Activated T-helper 1 cell treated with Interleukin-2 at 50 U/mL for 16 hours (primary cell): ENCODE results near the gene ST3GAL3.

ENCODE experiments used
- DNase-seq: peaks from one replicate; pipeline ENCODE4 v3.0.0-alpha.2; 2020; ENCODE audit warnings: low read depth

The ST3GAL3 gene

DNA sequence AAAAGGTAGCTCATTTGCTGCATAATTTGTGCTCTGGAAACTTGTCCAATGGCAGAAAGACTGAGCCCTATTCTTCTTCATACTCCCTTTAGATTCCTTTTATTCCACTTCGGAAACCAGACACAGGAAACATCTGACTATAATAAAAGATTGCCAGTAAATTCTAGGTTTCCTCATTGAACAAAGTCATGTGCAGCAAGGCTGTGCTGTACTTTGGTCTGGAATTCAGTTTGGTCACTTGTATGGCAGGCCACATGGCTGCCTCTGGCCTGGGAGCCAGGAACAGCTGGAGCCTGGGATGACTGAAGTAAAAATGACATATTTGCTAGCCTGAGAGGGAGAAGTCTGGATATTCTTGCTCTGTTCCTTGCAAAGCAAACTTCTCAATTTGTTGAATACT is 79.6 kb downstream of the ST3GAL3 start:
- DNase-seq: no peak

DNA sequence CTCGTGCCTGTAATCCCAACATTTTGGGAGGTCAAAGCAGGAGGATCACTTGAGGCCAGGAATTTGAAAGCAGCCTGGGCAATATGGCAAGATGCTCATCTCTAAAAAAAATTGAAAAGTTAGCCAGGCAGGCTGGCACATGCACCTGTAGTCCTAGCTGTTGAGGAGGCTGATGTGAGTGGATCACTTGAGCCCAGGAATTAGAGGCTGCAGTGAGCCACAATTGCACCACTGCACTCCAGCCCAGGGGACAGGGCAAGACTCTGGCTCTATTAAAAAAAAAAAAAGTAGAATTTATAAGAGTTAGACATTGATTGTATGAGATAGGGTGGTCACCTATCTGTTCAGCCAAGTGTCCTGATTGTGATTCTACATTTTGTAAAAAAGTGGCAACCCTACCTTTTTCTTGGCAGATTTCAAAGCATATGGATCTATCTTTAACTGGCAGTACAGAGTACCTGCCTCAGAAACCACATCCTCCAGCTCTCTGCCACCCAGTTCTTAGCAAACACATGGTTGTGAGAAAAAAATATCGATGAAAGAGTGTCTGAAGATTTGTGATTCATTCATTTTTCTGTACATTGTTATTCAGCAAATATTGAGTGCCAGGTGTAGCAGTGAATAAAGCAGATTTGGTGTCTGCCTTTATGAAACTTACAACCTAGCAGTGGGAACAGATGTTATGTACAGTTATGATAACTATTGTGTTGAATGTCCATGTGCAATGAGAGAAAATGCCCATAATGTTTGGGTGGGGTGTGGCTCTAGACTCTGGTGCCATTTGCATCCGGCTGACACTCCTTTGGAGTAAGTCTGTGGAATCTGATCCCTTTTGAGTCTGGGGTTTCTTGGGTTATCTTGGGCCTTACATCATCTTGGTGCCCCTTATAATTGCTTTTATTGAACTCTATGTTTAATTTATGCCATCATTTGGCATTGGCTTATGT is 82.5 kb downstream of the ST3GAL3 start:
- DNase-seq: no peak

DNA sequence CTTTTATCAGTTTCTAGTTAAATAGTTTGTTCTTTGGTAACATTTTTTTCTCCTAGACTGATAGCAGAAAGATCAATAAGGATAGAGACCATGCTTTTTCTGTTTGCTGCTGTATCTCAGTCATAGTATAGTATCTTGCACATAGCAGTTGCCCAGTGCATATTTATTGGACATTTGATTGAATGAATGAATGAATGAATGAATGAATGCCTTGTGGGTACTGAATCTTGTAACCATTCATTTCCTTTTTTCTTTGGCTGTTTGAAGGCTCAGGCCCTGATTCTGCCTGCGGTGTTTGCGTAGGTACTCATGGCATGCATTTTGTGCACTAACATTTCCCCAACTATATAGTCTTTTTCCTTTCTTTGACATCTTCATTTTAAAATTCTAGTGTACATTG is 83.9 kb downstream of the ST3GAL3 start:
- no peak for DNase-seq

DNA sequence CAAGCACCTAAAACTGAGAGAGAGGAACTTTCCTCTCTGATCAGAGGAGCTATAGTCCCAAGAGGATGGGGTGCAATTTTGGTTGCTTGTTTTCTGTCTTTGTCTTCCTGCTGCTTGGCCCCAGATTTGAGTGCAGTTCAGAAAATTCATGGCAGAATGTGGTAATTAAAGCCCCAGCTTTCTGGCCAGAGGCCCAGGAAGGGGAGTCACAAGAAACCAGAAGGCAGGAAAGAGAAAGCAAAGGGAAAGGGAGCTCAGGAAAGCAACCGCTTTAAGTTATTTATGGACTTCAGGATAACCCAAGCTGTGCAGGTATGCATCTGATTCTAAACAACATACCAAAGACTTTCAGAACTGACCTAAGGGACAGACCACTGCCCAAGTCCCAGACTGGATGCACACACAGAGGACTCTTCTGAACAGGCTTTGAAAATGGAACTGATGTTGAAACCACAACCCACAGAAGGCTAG is 88.8 kb downstream of the ST3GAL3 start:
- no peak for DNase-seq

DNA sequence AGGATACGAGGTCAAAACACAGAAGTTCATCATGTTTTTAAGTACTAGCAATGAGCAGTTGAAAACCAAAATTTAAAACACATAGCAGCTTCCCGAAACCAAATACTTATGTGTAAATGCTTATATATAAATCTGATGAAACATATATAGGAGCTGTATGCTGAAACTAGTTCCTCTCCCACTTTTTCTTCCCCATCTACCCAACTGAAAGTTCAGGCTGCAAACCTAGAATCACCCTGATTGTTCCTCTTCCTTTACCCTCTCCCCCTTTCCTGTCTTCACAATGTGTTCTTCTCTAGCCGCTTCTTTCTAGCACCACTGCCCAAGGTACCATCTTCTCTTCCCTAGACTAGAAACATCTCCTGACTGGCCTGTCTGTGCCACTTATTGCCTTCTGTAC is 90.6 kb downstream of the ST3GAL3 start:
- no peak for DNase-seq

DNA sequence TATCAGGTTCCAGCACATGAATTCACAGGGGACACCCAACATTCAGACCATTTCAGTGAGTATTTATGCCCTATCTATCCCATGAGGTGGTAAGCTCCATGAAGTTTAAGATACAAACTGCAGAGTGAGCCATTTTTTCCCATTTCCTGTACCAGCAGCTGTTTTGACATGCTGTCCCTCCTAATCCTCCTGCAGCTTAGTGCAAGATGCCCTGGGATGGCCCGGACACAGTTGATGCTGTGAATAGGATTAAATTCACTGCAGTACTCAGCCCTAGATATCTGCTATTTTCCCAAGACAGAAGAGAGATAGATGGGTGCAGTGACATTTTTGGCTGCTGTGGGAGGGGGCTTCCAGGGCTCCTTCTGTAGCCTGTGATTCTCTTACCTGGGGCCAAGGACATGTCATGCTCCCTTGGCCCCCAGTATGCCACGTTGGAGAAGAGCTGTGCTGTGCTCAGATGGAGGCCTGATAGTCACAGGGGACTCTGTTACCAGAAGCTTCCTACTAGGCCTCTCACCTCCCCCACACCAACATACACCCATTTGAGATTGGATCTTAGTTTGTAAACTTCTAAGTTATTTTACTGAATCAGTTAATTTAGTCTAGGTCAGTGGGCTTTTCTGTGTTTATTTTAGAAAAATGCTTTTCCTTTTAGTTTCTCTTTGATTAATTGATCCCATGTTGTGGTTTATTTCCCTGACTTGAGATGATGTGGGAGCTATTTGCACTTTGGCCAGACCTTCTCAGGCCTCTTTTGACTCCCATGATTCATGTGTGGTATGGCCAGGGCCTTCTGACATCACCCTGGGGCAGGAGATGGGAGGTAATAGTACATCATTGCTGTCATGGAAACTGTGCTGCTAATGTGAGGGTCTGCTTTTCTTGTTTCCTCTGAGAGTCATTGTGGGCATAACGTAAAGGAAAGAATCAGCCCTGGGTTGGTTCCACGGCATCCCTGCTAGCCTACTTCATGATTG is 92.6 kb downstream of the ST3GAL3 start:
- DNase-seq: no peak

DNA sequence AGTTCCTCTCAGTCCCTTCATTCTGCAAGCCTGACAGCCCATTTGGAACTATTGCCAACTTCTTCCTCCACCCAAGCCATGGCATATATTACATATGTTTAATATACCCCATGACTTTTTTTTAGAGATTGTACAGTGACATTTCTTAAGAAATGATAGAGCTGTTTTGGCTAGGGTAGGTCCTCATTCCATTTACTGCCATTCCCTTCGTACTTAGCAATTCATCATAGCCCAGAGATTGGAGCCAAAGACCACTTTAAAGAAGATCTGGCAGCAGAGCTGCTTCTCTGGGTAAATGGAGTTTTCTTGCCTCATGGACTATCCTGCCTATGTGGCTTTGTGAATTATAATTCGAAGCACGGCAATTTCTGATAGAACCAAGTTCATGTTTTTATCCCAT is 93.4 kb downstream of the ST3GAL3 start:
- no peak for DNase-seq

DNA sequence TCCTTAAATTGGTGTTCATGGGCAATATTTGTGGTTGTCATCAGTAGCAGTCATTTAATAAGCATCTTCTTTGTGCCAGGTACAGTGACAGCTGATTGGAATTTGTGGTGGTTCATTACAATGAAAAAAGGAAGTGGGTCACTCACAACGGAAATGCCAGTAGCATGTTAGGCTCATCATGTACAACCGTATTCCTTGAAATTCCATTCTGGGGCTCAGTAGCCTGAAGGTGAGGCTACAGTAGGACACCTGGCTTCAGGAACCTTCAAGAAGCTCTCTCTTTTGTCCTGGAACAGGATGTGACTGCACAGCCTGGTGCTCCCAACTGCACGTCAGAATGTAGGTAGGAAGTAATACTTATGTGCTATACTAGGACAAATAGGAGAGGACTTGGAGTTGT is 93.9 kb downstream of the ST3GAL3 start:
- no peak for DNase-seq

DNA sequence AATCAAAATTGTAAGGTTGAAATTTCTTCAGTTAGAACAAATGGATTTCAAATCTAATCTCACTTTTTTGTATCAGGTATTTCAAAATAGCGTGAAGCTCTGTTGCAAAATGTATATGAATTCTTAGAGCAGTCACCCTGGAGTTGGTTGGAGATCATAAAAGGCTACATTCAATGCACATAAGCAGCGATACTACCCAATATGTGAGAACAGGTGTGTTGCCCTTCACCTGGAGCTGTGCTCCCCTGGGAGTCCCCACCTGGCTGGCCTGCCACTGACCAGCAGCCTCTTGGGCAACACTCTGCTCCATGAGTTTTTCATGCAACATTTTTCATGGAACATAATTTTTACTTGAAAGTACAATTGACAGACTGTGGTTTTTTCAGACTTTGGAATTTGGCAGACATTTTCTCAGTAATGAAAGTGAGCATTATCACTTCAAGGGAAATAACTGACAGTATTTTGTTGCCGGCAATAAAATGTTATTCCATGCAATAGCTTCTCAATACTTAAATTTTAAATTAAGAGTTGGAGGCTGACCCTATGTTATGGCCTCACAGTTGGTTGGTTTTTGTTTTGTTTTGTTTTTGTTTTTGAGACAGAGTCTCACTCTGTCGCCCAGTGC is 95.1 kb downstream of the ST3GAL3 start:
- DNase-seq: no peak

DNA sequence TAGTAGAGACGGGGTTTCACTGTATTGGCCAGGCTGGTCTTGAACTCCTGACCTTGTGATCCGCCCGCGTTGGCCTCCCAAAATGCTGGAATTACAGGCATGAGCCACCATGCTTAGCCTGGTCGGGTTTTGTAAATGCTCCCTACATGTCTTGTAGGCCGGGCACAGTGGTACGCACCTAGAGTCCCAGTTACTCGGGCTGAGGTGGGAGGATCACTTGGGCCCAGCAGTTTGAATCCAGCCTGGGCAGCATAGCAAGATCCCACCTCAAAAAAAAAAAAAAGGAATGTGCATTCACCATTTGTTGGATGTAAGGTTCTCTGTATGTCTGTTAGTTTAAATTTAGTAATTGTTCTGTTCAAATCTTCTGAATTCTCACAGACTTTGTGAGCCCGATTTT is 95.8 kb downstream of the ST3GAL3 start:
- no peak for DNase-seq

DNA sequence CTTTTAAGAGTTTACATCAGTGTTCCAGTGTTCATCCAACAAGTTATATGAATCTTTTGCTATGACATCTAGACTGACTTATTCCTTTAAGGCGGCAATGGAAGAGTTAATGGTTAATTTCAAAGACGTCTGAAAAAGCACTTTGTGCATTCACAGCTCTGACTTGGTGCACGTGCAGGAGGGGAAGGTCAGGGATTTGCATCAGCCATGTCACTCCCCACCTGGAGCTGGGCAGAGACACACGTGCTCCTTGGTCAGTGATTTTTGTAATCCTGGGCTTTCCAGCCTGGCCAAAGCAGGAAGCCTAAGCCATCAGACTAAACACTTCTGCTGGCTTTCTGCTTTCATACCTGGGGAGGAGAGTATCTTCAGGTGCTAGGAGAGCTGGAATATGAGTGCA is 96.3 kb downstream of the ST3GAL3 start:
- DNase-seq: no peak

DNA sequence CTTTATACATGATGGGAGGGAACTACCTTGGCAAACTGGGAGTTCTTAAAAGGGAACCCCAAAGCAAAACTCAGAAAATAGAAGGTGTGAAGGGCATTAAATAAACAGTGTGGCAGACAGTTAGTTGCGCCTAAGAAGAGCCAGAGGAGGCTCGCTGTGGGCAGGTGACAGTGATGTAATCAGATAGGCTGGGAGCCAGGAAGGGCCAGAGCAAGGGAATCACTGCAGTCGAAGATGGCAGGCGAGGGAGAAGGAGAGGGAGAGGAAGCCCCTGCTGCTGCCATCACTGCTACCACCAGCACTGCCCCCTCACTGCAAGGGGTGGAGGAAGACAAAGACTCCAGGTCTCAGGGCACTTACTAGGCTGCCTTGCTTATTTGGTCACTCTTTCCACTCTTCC is 97.2 kb downstream of the ST3GAL3 start:
- no peak for DNase-seq

DNA sequence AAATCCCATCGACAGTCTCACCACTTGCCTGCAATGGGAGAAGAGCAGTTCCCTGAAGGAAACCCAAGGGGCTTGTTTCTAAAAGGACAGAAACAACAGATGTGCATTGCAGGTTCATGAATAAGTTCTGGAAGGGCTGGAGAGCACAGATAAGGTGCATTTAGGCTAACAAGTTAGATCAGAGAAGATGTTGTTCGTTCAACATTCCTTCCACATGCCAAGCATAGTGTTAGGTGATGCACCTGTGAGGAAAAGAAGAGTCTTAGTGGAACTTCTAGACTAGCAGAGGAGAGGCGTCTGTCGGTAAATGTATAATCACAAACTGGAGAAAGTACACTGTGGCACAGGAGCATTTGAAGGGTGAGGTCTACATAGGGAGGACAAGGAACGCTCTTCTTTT is 98.0 kb downstream of the ST3GAL3 start:
- no peak for DNase-seq

DNA sequence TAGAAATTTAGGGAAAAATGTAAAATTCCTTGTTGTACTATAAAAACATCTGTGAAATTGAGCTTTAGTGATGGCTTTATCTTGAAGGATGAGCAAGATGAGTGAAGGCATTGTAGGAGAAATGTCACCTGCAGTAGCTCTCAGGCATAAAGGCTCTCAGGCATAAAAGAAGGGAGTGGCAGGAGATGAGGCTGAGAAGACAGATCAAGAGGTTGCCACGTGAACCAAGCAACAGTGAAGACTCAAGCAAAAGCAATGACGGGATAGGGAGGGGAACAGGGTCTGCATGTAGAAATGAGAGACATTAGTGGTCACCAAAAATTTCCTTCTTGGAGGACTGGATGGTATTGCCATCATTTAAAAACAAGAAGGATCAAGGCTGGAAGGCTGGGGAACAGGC is 98.8 kb downstream of the ST3GAL3 start:
- DNase-seq: no peak

DNA sequence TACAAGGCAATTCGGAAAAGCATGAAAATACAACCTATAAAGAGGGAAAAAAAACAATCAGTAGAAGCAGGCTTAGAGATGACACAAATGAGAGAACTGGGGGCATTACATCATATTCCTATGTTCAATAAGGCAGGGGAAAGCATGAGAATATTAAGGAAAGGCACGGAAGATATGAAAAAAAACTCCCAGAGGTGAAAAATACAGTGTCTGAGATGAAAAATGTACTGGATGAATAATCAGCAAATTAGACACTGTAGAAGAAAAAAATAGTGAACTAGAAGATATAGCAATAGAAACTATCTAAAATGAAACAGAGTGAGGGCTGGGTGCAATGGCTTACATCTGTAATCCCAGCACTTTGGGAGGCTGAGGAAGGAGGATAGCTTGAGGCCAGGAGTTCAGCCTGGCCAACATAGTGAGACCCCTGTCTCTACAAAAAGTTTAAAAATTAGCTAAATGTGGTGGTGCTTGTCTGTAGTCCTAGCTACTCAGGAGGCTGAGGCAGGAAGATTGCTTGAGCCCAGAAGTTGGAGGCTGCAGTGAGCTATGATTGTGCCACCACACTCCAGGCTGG is 101.8 kb downstream of the ST3GAL3 start:
- DNase-seq: no peak

DNA sequence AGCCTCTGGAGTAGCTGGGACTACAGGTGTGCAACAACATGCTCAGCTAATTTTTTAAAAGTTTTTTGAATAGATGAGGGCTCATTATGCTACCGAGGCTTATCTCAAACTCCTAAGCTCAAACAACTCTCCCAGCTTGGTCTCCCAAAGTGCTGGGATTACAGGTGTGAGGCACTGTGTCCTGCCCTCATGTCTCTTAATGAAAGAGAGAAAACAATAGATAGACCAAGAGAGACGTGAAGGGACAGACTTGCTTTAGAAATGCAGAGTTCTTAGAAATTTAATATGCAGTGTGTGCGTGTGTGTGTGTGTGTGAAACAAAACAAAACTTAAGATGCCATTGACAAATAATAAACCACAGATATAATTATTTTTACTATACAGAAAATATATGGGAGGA is 105.2 kb downstream of the ST3GAL3 start:
- no peak for DNase-seq

DNA sequence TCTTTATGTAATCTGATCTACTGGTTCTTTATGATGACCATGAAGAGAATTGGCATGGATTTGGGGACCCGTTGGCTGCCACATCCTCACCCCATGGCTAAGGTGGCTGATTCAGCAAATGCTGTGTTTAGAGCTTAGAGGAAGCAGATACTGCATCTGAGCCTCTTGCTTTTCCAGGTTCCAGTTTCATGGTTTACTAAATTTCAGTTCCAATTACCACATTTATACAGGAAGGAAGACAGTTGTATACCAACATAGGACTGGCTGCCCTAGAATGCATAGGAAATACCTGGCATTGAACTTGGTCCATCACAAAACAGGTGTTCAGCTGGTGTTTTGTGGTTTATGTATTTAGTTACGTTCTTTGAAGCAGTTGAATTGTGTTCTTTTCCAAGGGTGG is 107.1 kb downstream of the ST3GAL3 start:
- no peak for DNase-seq

DNA sequence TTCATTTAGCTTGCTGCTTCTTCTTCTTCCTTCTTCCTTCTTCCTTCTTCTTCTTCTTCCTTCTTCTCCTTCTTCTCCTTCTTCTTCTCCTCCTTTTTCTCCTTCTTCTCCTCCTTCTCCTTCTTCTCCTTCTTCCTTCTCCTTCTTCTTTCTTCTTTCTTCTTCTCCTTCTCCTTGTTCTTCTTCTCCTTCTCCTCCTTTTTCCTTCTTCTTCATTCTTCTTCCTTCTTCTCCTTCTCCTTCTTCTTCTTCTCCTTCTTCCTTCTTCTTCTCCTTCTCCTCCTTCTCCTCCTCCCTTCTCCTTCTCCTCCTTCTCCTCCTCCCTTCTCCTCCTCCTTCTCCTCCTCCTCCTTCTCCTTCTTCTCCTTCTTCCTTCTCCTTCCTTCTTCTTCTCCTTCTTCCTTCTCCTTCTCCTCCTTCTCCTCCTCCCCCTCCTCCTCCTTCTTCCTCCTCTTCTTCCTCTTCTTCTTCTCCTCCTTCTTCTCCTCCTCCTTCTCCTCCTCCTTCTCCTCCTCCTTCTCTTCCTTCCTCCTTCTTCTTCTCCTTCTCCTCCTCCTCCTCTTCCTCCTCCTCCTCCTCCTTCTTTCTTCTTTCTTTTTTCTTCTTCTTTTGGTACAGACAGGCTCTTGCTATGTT is 110.1 kb downstream of the ST3GAL3 start:
- no peak for DNase-seq

DNA sequence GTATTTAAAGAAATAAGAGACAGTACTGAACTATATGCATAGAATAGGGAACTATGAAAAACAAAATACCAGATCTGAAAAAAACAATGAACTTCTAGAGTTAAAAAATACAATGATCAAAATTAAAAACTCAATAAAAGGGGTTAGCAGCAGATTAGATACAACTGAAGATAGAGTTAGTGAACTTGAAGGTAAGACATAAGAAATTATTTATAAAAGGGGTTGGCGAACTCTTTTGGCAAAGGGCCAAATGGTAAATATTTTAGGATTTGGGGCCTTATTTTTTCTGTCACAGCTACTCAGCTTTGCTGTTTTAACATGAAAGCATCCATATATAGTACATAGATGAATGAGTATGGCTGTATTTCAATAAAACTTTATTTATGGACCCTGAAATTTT is 111.4 kb downstream of the ST3GAL3 start:
- DNase-seq: no peak

DNA sequence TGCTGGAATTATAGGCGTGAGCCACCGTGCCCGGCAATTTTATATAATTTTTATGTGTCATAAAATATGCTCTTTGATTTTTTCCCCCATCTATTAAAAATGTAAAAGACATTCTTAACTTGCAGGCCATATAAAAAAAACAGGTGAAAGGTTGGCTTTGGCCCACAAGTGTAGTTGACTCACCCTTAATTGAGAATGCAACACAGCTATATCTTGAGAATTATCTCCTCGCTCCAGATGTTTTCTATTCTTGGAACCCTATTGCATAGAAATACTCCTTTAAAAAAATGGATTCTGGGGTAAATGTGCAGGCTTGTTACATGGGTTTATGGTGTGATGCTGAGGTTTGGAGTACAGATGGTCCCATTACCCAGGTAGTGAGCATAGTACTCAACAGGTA is 112.0 kb downstream of the ST3GAL3 start:
- no peak for DNase-seq

DNA sequence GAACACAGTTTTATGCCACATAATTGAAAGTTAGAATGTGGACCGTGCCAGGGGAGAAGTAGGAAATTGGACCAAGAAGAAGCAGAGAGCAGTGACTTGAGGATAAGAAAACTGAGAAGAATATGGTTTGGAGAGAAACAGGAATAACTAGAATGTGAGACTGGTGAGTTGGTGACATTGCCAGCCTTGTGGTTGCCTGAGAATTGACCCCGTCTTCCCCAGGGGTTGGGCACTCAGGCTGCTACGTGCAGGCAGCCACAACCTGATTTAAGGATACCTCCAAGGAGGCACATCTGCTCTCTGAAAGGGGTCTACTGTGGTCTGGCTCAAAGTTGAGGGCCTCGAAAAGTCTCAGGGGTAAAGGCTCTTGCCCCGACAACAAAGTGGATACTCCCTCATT is 114.1 kb downstream of the ST3GAL3 start:
- DNase-seq: no peak
